ENCODE data around the gene KCNA4. TPM values are rescaled to one million over a fixed set of nuclear protein-coding genes. Genes with fewer than 3 reads are reported as not detected.

KCNA4 gene
- under 1 TPM; 0.24 to 0.25 TPM for total RNA-seq
- 0.73 TPM for polyA plus RNA-seq (ENCODE audit: insufficient read depth, low read depth, low replicate concordance)
- long read RNA-seq, donor 1, full-length matches to known transcripts, result 2 of 2 reads
- long read RNA-seq, donor 1, partial matches to known transcripts, result 0 of 2 reads
- long read RNA-seq, donor 1, other reads (novel, unspliced or antisense), result 0 of 2 reads
- long read RNA-seq, donor 2, result 0 reads

GRCh38 chr11:30016588-30017363, at the start of gene KCNA4:
Gene KCNA4, minus strand, starts transcription at chr11:30017030. Its CDS starts 4,352 bp downstream, at chr11:30012678.
- WGBS, 2 donors, result 1% methylated on average over 22 to 37 of the region's 50 CpGs
- H3K4me3 ChIP-seq, result peak within 1 kb of the TSS; percentile 29 to 52
- no peak within 1 kb of the TSS for H3K27ac ChIP-seq
- H3K27me3 ChIP-seq, result no peaks in the 10 kb centered on the region
- no peaks in the 10 kb centered on the region for H3K36me3 ChIP-seq (ENCODE audit: low read depth, missing control alignments)
- TF ChIP-seq, protein P1, sequence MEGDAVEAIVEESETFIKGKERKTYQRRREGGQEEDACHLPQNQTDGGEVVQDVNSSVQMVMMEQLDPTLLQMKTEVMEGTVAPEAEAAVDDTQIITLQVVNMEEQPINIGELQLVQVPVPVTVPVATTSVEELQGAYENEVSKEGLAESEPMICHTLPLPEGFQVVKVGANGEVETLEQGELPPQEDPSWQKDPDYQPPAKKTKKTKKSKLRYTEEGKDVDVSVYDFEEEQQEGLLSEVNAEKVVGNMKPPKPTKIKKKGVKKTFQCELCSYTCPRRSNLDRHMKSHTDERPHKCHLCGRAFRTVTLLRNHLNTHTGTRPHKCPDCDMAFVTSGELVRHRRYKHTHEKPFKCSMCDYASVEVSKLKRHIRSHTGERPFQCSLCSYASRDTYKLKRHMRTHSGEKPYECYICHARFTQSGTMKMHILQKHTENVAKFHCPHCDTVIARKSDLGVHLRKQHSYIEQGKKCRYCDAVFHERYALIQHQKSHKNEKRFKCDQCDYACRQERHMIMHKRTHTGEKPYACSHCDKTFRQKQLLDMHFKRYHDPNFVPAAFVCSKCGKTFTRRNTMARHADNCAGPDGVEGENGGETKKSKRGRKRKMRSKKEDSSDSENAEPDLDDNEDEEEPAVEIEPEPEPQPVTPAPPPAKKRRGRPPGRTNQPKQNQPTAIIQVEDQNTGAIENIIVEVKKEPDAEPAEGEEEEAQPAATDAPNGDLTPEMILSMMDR (IDR thresholded peaks at IDR 0.05), result peak in 1 of 3 experiments; percentile 23
- no peak for TF ChIP-seq POLR2A (IDR thresholded peaks at IDR 0.05)
- H3K9me3 ChIP-seq, result no peaks in the 10 kb centered on the region
- no peaks in the 10 kb centered on the region for H3K4me1 ChIP-seq
- DNase-seq, result no peak
- intact Hi-C loops (cut with DNase I; ENCODE audit: low total_unique reads), result no loop called here

GRCh38 chr11:30062103-30062502, 45.3 kb upstream of the KCNA4 start:
- Histone ChIP-seq H3K36me3 (ENCODE audit: low read depth, missing control alignments) (no peaks in the 10 kb centered on the region), H3K9me3 (no peaks in the 10 kb centered on the region), H3K27me3 (no peaks in the 10 kb centered on the region), H3K4me3 (no peak overlapping the region), H3K4me1 (no peaks in the 10 kb centered on the region), H3K27ac (no peak overlapping the region)
- no peak for TF ChIP-seq POLR2A (IDR thresholded peaks at IDR 0.05)
- TF ChIP-seq, protein P1 (IDR thresholded peaks at IDR 0.05), result no peak
- intact Hi-C loops (cut with DNase I; ENCODE audit: low total_unique reads), result no loop called here
- DNase-seq, result no peak
- WGBS, 2 donors, result 72 to 74% methylated on average over 4 of the region's 4 CpGs

GRCh38 chr11:30059172-30059815, 42.5 kb upstream of the KCNA4 start:
- TF ChIP-seq POLR2A (IDR thresholded peaks at IDR 0.05), result no peak
- TF ChIP-seq, protein P1 (IDR thresholded peaks at IDR 0.05), result no peak
- Histone ChIP-seq H3K9me3 (no peaks in the 10 kb centered on the region), H3K27me3 (no peaks in the 10 kb centered on the region), H3K4me3 (no peak overlapping the region), H3K36me3 (ENCODE audit: low read depth, missing control alignments) (no peaks in the 10 kb centered on the region), H3K4me1 (no peaks in the 10 kb centered on the region), H3K27ac (no peak overlapping the region)
- DNase-seq, result no peak
- WGBS, 2 donors, result 73 to 75% methylated on average over 2 of the region's 2 CpGs
- intact Hi-C loops (cut with DNase I; ENCODE audit: low total_unique reads), result no loop called here

GRCh38 chr11:30049214-30049613, 32.4 kb upstream of the KCNA4 start:
- 25 to 29% methylated on average over 2 of the region's 2 CpGs for WGBS, 2 donors
- Histone ChIP-seq H3K36me3 (ENCODE audit: low read depth, missing control alignments) (no peaks in the 10 kb centered on the region), H3K4me3 (no peak overlapping the region), H3K4me1 (no peaks in the 10 kb centered on the region), H3K27ac (no peak overlapping the region), H3K9me3 (no peaks in the 10 kb centered on the region), H3K27me3 (no peaks in the 10 kb centered on the region)
- TF ChIP-seq POLR2A (IDR thresholded peaks at IDR 0.05), result no peak
- TF ChIP-seq, protein P1 (IDR thresholded peaks at IDR 0.05), result no peak
- intact Hi-C loops (cut with DNase I; ENCODE audit: low total_unique reads), result no loop called here
- no peak for DNase-seq
